CD4-positive, alpha-beta T cell (primary cell): ENCODE measurements around the gene OR1K1. TPM values are rescaled to one million over a fixed set of nuclear protein-coding genes. Genes with fewer than 3 reads are reported as not detected.

Source experiments
- ATAC-seq: fragments of 200-7000 bp; cut with Tn5 transposase; one replicate; pipeline ENCODE4 v1.10.0; 2022; ENCODE audit warnings: mild to moderate bottlenecking; ENCODE audit not compliant: poor library complexity
- CTCF ChIA-PET: fragments of 350-600 bp; sonication (Branson Sonifier 250); formaldehyde crosslinking; loops from one replicate; lab custom pipeline; 2021; ENCODE audit warnings: antibody characterized with exemption, inconsistent platforms; lab: Charles Lee
- POLR2A ChIA-PET: fragments of 350-600 bp; sonication (Branson Sonifier 250); formaldehyde crosslinking; loops from one replicate; lab custom pipeline; 2021; ENCODE audit warnings: antibody characterized with exemption, inconsistent platforms; lab: Charles Lee
- DNase-seq, 14 experiments: peaks; one replicate each; pipeline ENCODE4 v3.0.0-alpha.2; 2013 to 2020; ENCODE audit warnings: mixed read lengths in 2 of 14
- H3K27ac ChIP-seq, 2 donors: one replicate each; pipeline versions ENCODE4 v1.5.1 to v1.7.0; 2013; ENCODE audit warnings: low read length in 2 of 2, low read depth in 1 of 2, mild to moderate bottlenecking in 1 of 2
- H3K27me3 ChIP-seq, 2 experiments: 1 replicate in 1 of 2; 2 replicates in 1 of 2; pipeline versions ENCODE4 v1.6.1 to v1.7.0; 2013; ENCODE audit warnings: low read length in 2 of 2, control low read depth in 1 of 2, mild to moderate bottlenecking in 1 of 2, moderate library complexity in 1 of 2; ENCODE audit not compliant: insufficient read depth in 2 of 2, control insufficient read depth in 1 of 2
- H3K36me3 ChIP-seq: one replicate; pipeline ENCODE4 v1.6.1; 2013; ENCODE audit warnings: low read length, control low read depth; ENCODE audit not compliant: insufficient read depth
- H3K4me1 ChIP-seq: one replicate; pipeline ENCODE4 v1.6.1; 2013; ENCODE audit warnings: low read length, control low read depth; ENCODE audit not compliant: insufficient read depth
- H3K4me3 ChIP-seq: one replicate; pipeline ENCODE4 v1.5.1; 2013; ENCODE audit warnings: mild to moderate bottlenecking, low read length, moderate library complexity
- H3K9me3 ChIP-seq, 2 experiments: 1 replicate in 1 of 2; 2 replicates in 1 of 2; pipeline versions ENCODE4 v1.6.1 to v1.7.0; 2013; ENCODE audit warnings: low read length in 2 of 2, mild to moderate bottlenecking in 2 of 2, control low read depth in 1 of 2, moderate library complexity in 1 of 2; ENCODE audit not compliant: control insufficient read depth in 1 of 2, insufficient read depth in 1 of 2
- H3K27ac Mint-ChIP-seq: one replicate; pipeline ENCODE4 v1.8.0; 2020; ENCODE audit warnings: mixed read lengths
- H3K27me3 Mint-ChIP-seq: one replicate; pipeline ENCODE4 v1.8.0; 2021; ENCODE audit warnings: mixed read lengths
- H3K36me3 Mint-ChIP-seq: one replicate; pipeline ENCODE4 v1.8.0; 2021; ENCODE audit warnings: low read depth, mixed read lengths
- H3K4me1 Mint-ChIP-seq: one replicate; pipeline ENCODE4 v1.8.0; 2021; ENCODE audit warnings: low read depth, mixed read lengths
- H3K4me3 Mint-ChIP-seq: one replicate; pipeline ENCODE4 v1.8.0; 2020; ENCODE audit warnings: mild to moderate bottlenecking, mixed read lengths
- H3K9me3 Mint-ChIP-seq: one replicate; pipeline ENCODE4 v1.8.0; 2020; ENCODE audit warnings: mixed read lengths
- intact Hi-C, 2 experiments: fragments of 100-400 bp; cut with DNase I in 1 of 2; cut with micrococcal nuclease in 1 of 2; formaldehyde crosslinking; loops; one replicate each; pipeline versions ENCODE4 v1.15.1 to v1.9.0; 2023 to 2025; cut with DNase I, micrococcal nuclease
- total RNA-seq, 174 experiments: library from RNA in 2 of 174; stranded (reverse) in 2 of 174; gene quantifications; one replicate each; pipeline ENCODE4 v1.2.3 and lab custom pipeline; 2021 to 2026
- TF ChIP-seq, protein P1 (sequence below): fragments of 200-600 bp; IDR thresholded peaks from one replicate; pipeline ENCODE4 v1.8.0; 2022; ENCODE audit warnings: antibody characterized with exemption, mild to moderate bottlenecking

Gene OR1K1
- total RNA-seq, 2 experiments from 2014 or later, result not detected

DNA sequence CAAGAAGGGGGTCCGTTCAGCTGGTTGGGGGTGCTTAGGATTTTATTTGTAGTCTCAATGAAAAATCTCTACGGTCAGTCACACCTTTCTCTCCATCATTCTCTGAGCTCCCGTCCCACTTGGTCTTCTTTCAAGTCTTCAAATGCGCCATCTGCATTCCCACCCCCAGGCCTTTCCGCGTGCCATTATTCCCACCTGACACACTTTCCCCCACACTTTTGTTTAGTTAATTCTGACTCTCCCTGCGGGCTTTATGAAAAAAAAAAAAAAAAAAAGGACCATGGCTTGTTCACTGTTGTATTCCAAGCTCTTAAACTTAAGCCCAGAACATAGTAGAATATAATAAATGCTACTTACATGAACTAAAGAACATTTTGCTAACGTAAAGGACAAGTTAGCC lies 22.9 kb upstream of the OR1K1 start:
- no peaks in the 10 kb centered on the region for H3K27me3 ChIP-seq
- no peaks in the 10 kb centered on the region for H3K36me3 ChIP-seq
- no peak overlapping the region for H3K27ac ChIP-seq
- DNase-seq (no peak), ATAC-seq (no peak)
- CTCF ChIA-PET, result no interaction called here
- Mint-ChIP-seq H3K27ac (no peak overlapping the region), H3K9me3 (peaks cover 6% of the 10 kb centered on the region), H3K4me1 (no peaks in the 10 kb centered on the region), H3K36me3 (no peaks in the 10 kb centered on the region), H3K4me3 (no peak overlapping the region), H3K27me3 (no peaks in the 10 kb centered on the region)
- no peaks in the 10 kb centered on the region for H3K4me1 ChIP-seq
- POLR2A ChIA-PET, result interaction anchor here (0.6 kb wide), 1 partner anchor 617 kb away, joined by 3 read pairs; the partner anchor contains the start of genes MORN5 and NDUFA8
- intact Hi-C loops, result no loop called here
- TF ChIP-seq, protein P1, sequence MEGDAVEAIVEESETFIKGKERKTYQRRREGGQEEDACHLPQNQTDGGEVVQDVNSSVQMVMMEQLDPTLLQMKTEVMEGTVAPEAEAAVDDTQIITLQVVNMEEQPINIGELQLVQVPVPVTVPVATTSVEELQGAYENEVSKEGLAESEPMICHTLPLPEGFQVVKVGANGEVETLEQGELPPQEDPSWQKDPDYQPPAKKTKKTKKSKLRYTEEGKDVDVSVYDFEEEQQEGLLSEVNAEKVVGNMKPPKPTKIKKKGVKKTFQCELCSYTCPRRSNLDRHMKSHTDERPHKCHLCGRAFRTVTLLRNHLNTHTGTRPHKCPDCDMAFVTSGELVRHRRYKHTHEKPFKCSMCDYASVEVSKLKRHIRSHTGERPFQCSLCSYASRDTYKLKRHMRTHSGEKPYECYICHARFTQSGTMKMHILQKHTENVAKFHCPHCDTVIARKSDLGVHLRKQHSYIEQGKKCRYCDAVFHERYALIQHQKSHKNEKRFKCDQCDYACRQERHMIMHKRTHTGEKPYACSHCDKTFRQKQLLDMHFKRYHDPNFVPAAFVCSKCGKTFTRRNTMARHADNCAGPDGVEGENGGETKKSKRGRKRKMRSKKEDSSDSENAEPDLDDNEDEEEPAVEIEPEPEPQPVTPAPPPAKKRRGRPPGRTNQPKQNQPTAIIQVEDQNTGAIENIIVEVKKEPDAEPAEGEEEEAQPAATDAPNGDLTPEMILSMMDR, result no peak
- peaks cover 0 to 3% of the 10 kb centered on the region in 2 experiments for H3K9me3 ChIP-seq
- H3K4me3 ChIP-seq, result no peak overlapping the region

GRCh38 chr9:122777935-122778627 lies 21.8 kb upstream of the OR1K1 start:
- no peaks in the 10 kb centered on the region for H3K36me3 Mint-ChIP-seq
- POLR2A ChIA-PET, result no interaction called here
- CTCF ChIA-PET, result no interaction called here
- H3K4me1 Mint-ChIP-seq, result no peaks in the 10 kb centered on the region
- Histone ChIP-seq H3K36me3 (no peaks in the 10 kb centered on the region), H3K27ac (no peak overlapping the region), H3K9me3 (peaks cover 0 to 3% of the 10 kb centered on the region in 2 experiments), H3K4me3 (no peak overlapping the region), H3K27me3 (no peaks in the 10 kb centered on the region), H3K4me1 (no peaks in the 10 kb centered on the region)
- peaks cover 3% of the 10 kb centered on the region for H3K9me3 Mint-ChIP-seq
- no peak overlapping the region for H3K4me3 Mint-ChIP-seq
- intact Hi-C loops, result no loop called here
- no peak for ATAC-seq
- TF ChIP-seq, protein P1, result no peak
- no peaks in the 10 kb centered on the region for H3K27me3 Mint-ChIP-seq
- DNase-seq, result no peak
- H3K27ac Mint-ChIP-seq, result no peak overlapping the region

GRCh38 chr9:122779181-122779580 lies 20.7 kb upstream of the OR1K1 start:
- Histone ChIP-seq H3K27ac (no peak overlapping the region), H3K36me3 (no peaks in the 10 kb centered on the region), H3K4me3 (no peak overlapping the region), H3K9me3 (no peaks in the 10 kb centered on the region), H3K4me1 (no peaks in the 10 kb centered on the region), H3K27me3 (no peaks in the 10 kb centered on the region)
- intact Hi-C loops, result no loop called here
- Mint-ChIP-seq H3K27ac (no peak overlapping the region), H3K27me3 (no peaks in the 10 kb centered on the region), H3K4me1 (no peaks in the 10 kb centered on the region), H3K4me3 (no peak overlapping the region), H3K9me3 (no peaks in the 10 kb centered on the region), H3K36me3 (no peaks in the 10 kb centered on the region)
- TF ChIP-seq, protein P1, result no peak
- DNase-seq, result no peak
- CTCF ChIA-PET, result no interaction called here
- POLR2A ChIA-PET, result no interaction called here
- no peak for ATAC-seq
